ENCODE results near the gene SERTAD2. TPM values are rescaled to one million over a fixed set of nuclear protein-coding genes. Genes with fewer than 3 reads are reported as not detected.

The SERTAD2 gene, protein sequence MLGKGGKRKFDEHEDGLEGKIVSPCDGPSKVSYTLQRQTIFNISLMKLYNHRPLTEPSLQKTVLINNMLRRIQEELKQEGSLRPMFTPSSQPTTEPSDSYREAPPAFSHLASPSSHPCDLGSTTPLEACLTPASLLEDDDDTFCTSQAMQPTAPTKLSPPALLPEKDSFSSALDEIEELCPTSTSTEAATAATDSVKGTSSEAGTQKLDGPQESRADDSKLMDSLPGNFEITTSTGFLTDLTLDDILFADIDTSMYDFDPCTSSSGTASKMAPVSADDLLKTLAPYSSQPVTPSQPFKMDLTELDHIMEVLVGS
- 13.4 to 21.0 TPM (median 17.0 TPM) in 5 replicates for total RNA-seq (2022; extraction: Qiagen RNA extraction; ENCODE audit: low read depth)

DNA sequence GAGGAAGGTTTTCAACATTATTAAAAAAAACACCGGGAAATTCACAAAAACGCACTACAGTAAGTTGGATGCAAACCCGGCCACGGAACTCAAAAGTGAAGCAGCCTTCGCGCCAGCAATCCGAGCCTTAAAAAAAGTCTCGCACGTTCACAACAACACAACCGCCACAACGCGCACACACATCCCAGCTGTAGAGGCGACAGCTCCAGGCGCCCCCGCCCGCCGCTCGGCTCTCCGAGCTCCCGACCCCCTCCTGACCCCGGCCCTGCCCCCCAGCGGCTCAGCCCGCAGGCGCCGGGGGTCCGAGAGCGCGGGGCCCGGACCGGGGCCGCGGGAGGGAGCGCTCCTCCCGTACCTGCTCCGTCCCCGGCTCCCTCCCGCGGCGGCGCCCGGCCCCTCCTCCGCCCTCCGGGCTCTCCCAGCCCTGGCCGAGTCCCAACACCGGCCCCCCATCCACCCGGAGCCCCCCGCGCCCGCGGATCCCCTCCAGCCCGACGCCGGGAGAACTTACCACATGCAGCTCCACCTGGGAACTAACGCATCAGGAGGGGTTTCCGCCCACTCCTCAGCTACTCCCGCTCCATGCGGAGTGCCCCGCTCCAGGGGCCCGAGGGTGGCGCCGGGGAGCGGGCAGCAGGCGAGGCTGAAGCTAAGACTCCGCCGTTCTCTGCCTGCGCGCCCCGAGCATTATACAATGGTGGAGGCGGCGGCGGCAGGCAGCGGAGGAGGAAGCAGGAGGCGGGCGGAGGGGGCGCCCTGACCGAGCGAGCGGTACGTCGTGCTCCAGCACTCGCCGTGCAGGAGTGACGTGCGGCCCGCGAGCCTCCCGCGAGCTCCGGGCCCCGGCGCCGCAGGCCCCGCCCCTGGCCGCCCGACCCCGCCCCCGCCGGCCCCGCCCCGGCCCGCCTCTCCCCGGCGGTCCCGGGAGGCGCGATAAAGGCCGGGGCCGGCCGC lies at the start of gene SERTAD2:
SERTAD2 (minus strand) TSS at position 805 of the 954 bp plus-strand sequence. CDS start 17,042 bp downstream, outside the sequence.

Other genes with a start within 250 kb of the SERTAD2 start
- gene LGALSL, start 199.8 kb downstream of the SERTAD2 start, total RNA-seq (2022; extraction: Qiagen RNA extraction; ENCODE audit: low read depth): 8.4 to 14.5 TPM (median 9.8 TPM) in 5 replicates
- 21.4 to 29.2 TPM (median 24.5 TPM) in 5 replicates for gene AFTPH, start 129.6 kb downstream of the SERTAD2 start, total RNA-seq (2022; extraction: Qiagen RNA extraction; ENCODE audit: low read depth)

Measured in A549 treated with DMSO at 1 μM for 4 hours (cell line).